ENCODE data around the gene ST3GAL4. TPM values are rescaled to one million over a fixed set of nuclear protein-coding genes. Genes with fewer than 3 reads are reported as not detected.

ST3GAL4 gene
- total RNA-seq, 1 donor from 2014 or later = 15.0 TPM

DNA sequence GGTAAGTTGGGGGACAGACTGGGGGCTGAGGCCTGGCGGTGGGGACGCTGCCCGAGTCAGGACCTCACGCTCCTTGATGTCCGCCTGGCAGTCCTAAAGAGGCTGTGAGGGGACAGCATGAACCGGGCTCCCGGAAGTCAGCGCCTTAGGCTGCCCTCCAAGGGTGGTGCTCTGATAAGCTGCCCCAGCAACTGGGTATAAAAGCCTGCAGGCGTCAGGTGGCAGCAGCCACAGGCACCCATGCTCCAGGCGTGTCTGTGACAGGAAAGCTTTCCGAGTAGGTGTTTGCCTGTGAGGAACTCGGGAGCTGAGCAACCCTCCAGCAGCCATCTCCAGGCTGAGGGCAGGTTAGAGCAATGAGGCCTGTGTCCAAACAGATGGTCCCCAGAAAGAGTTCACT is 53.0 kb downstream of the ST3GAL4 start:
- DNase-seq = no peak

DNA sequence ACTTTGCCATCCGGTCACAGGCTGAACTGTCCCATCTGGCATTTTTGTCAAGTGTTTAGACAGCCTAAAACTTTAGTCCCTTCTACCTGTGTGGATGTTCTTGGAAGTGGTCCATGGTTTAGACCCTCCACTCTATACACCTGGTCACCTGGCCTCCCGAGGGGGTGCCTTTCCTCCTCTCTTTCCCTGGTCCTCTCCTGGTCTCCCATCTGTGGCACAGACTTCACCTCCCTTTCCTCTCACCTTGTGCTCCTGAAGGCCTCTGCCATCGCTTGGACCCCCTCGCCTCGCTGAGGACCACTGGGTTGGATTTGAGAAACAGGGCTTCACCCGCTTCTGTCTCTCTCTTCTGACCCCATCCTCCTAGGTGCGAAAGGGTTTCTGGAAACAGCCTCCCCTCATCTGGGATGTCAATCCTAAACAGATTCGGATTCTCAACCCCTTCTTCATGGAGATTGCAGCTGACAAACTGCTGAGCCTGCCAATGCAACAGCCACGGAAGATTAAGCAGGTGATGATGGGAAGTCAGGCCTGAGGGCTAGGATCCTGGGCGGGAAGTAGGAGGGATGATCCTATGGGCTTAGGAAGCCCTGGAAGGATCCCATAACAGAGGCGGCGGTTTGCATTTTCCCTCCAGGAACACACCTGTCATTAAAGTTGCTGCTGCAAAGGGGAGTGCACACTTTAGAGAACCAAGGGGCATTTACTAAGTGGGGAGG is 53.6 kb downstream of the ST3GAL4 start:
- no peak for DNase-seq

DNA sequence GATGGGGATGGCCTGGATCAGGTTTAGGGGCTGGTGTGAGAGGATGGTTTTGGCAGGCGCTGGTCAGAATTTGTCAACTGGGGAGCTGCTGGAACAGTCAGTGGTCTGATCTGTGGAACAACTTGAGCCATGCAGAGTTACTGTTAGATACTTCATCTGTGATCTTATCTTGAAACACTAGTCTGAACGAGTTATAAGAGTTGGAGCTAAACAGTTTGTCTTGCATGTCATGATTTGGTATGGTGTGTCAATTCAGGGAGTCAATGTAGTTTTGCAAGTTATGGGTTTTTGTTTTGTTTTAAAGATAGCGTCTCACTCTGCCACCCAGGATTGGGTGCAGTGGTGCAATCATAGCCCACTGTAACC is 54.1 kb downstream of the ST3GAL4 start:
- DNase-seq = no peak

DNA sequence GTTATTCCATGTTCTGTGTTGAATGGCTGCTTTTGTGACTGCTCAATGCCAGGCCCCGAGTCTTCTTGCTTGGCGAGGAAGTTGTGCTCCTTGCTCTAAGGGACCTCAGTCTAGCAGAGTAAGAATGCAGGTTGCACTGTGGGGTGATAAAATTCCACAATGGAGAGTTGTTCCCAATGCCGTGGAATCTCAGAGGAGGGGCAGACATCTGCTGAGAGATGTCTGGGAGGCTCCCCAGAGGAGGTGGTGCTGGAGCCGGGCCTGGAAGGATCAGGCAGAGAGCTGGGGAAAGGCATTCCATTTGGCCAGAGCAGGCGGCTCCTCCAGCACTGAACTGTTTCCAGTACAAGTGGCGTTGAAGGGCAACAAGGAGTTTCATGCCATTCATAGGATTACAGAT is 55.2 kb downstream of the ST3GAL4 start:
- no peak for DNase-seq

DNA sequence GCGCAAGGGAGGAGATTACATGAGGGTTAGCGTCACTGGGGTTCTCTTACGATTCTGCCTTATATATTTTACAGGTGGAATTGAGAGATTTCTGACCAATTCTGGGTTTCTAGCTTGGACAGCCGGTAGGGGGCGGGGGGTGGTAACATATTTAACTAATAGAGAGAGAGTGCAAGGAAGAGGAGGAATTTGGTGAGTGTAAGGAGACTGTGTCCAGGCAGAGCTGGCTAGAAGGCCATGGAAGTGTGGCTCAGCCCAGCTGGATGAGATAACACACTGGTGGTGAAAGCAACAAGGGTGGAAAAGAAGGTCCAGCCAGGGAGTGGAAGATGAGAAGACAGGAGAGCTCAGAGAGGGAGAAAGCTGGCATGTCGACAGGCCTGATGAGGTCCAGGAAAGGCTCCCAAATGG is 56.5 kb downstream of the ST3GAL4 start:
- no peak for DNase-seq

DNA sequence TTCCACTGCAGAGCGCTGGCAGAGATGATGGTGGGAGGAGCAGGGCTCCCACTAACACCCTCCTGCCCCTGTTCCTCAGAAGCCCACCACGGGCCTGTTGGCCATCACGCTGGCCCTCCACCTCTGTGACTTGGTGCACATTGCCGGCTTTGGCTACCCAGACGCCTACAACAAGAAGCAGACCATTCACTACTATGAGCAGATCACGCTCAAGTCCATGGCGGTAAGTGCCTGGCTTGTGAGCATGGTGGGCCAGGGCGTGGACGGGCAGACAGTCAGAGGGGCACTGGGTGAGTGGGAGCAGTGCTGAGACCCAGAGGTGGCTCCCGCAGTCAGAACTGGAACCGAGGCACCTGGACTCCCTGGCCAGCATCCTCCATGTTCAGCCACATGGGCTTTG is 57.9 kb downstream of the ST3GAL4 start:
- DNase-seq = no peak

DNA sequence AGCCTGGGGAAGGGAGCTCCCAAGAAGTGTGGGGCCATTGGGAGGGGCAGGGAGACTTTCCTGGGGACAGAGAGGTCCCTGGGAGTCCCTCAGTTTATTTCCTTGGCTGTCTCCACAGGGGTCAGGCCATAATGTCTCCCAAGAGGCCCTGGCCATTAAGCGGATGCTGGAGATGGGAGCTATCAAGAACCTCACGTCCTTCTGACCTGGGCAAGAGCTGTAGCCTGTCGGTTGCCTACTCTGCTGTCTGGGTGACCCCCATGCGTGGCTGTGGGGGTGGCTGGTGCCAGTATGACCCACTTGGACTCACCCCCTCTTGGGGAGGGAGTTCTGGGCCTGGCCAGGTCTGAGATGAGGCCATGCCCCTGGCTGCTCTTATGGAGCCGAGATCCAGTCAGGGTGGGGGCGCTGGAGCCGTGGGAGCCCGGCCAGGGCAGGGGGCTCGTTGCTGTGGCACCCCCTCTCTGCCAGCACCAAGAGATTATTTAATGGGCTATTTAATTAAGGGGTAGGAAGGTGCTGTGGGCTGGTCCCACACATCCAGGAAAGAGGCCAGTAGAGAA is 58.4 kb downstream of the ST3GAL4 start:
- no peak for DNase-seq

DNA sequence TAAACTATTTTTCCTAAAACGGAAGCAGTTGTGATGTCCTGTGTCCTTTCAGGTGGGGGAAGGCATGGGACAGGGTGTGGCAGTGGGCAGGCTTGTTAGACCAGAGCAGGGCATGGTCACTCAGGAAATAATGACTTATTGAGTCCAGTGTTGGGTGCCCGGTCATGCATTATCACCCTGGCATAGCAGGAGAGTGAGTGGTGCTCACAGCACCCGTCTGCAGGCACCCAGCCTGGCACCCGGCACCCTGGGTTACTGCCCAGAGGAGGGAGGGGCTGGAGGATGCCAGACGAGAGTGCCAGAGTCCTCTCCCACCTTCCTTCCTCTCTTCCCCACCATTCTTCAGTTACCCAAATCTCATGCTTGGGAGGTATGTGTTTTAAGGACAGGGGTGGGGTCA is 59.1 kb downstream of the ST3GAL4 start:
- DNase-seq = no peak

DNA sequence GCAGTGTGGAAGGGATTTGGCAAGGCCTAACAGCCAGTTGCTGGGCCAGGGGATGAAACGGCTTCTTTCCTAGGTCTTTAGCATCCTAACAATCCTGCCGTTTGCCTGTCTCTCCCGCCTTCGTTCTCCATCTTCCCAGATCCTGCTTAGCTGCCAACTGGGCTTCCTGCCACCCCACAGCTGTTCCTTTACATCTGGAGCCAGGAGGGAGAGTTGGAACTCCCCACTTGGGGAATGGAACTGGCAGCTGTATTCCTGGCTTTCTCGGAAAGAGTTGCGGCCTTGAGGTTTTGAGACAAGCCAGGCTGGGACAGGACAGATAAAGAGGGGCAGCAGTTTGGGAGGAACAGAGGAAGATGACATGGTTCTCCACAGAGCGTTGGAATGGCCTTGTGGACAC is 59.6 kb downstream of the ST3GAL4 start:
- peak; percentile 47 for DNase-seq

DNA sequence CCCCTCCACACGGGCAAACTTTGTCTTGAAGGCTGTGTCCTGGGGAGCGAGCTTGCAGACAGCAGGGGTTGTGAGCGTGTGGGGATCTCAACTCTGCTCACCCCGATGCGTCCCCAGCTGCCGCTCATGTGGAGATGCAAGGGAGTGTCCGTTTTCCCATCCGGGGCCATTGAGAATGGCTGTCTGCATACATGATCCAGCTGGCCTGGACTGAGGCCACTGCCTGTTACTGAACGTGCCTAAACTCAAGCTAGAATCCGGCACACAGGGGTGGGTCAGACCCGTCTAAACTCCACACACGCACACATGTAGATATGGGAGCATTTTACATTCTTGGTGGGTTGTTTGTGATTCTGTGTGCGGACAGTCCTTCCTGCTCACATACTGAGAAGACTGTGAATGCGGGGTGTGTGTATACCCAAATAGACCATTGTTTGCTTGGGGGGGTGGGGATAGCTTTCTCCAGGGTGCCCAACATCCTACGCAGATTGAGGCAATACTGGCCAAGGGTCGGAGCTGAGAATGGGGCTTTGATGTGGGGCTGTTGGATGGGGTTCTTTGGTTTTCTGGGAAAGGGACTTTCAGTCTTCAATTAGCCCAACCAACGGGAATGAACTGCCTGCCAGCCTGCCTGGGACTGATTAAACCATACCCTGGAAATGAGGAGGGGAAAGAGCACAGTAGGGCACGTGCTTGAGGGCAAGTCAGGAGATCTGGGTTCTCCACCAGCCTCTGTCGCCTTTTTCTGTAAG is 60.4 kb downstream of the ST3GAL4 start:
- no peak for DNase-seq

DNA sequence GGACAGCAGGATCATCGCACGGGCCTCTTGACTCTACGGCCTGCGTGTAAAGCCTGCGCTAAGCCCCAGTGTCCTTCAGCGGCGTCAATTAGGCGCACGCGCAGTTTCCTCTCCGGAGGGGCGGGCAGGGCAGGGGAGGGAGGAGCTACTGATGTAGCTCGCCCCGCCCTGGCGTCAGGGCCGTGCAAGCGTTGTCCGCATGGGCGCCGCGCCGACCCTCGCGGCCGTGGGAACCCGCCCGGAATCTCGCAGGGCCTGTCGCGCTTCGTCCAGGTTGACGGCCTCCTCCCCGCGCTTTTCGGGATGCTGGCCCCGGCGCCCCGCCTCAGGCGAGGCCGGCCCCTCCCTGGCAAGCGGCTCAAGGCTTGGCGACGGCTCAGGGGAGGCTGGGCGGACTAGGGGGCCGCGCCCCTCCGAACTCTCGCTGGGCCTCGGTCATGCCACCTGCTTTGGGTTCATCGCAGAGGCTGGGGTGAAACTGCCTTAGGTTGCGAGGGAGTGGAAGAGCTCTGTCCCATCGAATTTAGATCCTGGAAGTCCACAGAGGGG is 61.1 kb downstream of the ST3GAL4 start:
- peak; percentile 86 for DNase-seq

DNA sequence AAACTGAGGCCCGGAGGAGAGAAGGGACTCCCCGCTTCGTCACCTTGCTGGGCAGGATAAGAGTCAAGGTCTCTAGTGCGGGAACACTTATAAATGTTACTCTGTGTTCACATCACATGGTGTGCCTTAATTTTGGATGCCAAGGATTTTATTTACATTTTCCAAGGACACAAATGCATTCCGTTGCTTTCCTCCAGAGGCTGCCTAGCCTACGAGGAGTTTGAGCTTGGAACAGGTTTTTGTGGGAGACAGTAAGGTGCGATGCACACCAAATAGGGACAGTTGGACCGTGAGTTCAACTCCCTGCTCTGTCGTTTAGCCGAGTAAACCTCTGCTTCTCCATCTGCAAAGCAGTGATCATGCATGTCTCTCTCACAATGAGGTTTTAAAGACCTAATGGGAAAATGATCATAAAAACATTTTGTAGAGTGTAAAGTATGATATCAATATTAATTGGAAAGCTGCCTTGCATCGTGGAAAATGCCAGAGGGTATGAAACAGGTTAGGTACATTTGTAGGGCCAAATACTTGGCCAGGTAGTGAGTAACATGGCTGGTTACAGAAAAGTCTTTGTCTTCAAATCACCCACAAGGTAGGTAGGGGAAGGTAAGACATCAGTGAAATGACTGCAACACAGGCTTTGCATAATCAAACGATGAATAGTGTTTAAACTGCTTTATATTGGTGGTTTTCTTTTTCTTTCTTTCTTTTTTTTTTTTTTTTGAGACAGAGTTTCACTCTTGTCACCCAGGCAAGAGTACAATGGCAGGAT is 61.8 kb downstream of the ST3GAL4 start:
- no peak for DNase-seq

DNA sequence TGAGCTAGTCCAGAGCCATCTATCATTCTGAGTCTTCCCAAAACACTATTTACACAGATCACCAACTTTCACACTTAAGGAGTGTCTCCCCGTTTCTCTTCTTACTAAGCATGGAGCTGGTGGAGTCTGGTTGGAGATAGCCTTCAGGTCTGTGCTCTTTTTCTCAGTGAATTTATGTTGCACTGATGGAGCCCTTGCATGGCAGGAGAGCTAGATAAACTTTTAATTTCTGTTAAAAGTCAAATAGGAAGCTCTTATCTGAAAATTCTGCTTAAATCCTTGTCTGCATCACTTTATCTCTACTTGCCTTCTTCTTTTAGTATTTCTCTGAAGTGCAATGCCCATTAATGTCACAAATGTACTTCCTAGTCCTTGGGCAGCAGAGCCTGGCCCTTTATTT is 63.4 kb downstream of the ST3GAL4 start:
- DNase-seq = no peak

DNA sequence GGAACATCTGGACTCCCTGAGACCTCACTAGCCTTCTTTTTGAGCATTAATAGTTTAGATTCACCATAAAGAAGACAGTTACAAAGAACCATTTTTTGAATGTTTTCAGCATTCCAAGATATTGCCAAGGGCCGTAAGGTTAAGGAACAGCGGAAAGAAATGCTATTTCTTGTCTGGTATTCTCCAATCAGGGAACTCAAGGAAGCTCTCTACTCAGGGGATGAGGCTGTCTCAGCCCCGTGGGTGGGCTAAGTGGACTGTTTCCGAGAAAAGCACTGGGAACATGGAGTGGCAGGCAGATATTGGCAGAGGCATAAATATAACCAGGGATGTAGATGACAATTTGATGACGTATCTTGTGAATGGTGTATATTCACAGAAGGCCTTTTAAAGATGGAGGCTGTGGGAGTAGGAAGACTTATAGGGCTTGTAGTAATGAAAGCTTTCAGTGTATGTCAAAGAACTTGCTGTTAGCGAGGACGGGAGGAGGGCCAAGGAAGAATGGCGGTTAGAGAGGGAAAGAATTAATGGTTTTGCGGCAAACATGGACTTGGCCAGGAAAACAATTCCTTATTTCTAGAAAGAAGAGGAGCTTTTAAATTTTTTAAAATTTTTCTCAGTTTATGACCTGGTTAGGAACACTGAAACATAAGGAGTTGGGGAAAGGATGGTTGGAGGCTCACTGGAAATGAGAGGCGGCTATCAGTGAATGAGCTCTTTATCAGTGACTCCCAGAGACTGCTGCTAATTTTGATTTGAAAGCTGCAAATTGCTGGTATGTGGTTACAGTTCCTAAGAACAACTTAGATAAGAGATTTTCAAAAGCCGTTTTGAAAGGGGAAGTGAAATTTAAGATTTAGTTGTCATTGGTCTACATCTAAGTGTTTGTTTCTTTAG is 64.6 kb downstream of the ST3GAL4 start:
- no peak for DNase-seq

DNA sequence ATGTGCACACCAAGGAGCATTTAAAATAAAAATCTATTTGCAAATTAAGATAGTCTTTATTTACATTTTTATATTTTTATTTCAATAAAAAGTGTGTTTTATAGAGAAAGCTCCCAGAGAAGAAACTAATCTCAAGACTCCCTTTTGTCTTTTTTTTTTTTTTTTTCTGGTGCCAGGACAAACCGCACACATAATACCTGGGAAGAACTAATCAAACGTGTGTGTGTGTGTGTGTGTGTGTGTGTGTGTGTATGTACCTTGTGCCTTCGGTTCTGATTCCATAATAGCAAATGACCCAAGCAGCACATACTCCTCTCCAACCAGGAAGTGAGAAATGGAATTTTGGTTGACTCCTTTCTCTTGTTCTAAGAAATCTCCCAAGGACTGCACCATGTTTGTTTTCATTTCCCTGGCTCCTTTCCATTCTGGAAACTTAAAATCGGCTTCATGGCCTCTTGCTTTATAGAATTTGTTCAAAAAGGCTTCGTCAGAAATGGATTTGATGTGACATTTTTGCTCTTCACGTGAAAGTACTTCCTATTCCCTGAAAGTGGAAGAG is 65.3 kb downstream of the ST3GAL4 start:
- no peak for DNase-seq

DNA sequence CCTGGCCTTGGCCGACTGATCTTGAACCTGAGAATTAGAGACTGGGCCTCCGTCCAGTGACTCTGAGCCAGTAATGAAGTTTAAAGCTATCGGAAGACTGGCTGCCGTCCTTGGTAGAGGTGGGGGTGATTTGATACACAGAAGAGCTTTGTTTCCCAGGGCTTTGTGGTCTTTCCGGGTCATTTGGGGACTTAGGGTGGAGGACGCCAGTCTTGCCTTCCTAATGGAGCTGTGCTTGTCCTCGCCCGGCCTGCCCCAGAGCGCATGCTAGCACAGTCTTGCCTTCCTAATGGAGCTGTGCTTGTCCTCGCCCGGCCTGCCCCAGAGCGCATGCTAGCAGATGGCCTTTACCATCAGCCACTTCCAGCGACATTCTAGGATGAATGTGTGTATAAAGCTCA is 65.8 kb downstream of the ST3GAL4 start:
- DNase-seq = no peak

DNA sequence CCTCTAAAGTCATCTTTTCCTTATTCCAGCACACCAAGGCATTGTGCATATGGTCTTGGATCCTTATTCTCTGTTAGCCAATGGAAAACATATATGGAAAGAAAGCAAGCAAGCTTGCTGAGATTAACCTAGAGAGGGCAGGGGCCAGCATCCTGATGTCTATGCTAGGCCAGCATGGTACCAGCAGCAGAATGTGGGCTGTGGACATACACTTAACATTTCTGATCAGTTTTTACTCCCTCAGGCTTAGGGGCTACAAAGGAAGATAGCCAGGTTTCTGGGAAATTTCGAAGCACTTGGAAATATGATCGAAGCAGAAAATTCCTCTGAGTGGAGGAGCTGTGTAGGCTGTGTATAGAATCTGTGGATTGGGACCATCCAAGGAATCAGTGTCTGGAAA is 67.0 kb downstream of the ST3GAL4 start:
- DNase-seq = no peak

DNA sequence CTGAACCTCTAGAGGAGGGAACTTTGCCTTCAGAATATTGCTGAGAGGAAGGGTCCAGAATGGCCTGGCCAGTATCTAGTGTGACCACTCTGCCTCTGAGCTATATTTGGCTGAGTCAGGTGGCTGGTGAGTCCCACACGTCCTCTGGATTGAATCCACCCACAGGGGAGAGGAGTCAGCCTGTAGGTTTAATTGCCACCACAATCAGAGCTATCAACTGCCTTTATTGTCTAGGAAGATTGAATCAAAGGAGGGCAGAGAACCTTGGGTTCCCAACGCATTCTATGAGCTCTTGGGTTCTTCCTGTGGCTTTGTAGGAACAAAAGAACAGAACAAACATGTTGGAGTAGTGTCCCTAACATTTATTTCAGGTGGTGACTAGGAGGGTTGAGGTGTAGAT is 67.7 kb downstream of the ST3GAL4 start:
- DNase-seq = no peak

DNA sequence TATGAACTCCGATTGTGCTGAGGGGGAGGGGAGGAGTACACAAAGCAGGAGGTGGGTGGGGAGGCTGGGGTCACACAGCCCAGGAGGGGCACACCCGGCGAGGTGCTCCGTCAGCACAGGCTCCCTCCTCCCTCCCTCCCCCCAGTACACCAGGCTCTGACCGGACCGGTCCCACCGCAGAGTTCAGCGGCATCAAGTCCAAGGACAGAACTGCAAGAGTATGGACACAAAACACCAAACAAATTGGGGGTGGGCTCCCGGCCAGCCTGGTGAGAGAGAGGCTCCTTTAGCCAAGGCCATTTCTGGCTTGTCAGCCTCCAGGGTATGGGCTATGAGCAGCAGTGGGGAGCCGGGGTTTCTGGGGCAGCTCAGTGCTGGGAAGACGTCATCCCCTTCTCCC is 68.3 kb downstream of the ST3GAL4 start:
- DNase-seq = no peak

DNA sequence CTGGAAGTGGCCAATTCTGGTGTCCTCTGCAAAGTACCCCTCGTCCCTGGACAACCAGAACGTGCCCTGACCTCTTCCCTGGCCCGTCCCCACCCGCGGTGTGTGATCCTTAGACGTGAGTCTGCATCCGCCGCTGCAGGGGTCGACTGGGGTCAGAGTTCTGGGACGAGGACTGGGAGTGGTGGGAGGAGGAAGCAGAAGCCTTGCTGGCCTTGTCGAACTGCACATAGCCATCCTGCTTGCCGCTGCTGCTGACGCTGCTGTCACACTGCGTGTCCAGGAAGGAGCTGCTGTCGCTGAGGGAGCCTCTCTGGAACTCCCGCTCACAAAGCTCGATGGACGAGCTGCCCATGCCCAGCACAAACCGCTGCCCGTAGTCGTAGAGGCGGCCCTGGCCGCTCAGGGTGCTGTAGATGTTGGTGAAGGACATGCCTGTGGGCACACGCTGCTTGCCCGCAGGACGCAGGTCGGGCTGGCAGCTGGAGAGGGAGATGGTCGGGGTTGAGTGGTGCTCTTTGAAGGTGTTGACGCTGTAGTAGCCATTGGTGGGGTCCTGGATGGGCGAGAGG is 69.1 kb downstream of the ST3GAL4 start:
- DNase-seq = no peak

DNA sequence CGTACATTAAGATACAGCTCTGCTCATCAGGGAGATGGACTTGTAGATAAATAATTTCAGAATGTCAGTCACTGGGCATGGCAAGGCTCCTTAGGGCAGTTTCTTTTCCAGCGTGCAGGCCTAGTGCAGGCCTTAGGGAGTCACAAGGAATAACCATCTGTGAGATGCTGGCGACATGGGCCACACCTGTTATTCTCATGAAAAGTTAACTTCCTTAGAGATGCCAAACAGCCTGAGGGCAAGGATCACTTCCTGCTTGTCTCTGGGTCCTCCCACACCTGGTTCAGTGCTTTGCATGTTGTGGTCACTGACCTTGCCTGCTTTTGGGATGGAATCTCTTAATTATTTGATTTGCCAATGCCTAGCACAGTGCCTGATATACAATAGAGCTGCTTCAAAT is 70.6 kb downstream of the ST3GAL4 start:
- DNase-seq = no peak
